ENCODE measurements around the gene SDK1.

The SDK1 gene

DNA sequence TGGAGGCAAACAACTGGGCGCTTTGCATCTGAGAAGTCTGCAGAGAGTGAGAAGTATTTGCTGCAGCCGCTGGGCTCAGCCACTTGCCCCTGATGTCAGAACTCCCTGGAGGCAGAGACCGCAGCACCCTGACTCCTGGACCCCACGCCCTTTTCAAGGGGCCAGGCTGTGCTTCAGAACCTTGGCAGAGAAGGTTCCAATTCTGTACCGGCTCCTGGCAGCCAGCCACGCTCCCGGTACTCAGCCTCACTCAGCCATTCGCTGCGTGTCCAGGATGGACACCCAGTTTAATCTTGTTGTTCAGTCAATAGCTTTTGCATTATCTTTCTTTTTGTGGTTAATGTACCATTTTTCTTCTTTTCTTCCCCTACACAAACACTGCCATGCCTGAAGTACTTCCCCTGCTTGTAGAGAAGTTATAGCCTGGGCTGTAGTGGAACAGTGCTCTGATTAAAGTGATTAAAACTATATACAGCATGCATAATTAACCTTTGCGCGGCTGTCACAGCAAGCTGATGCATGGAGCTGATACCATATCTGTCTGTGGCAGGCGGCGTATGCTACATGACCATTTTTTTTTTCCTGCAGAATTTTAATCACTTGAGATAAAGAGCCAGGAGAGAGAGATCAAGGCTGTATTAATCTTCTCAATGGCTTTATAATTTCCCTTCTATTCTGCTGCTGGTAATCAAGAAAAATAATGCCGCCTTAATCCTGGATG lies 578.5 kb downstream of the SDK1 start:
- no peak for DNase-seq (ENCODE audit: low read depth in 2 of 2)

DNA sequence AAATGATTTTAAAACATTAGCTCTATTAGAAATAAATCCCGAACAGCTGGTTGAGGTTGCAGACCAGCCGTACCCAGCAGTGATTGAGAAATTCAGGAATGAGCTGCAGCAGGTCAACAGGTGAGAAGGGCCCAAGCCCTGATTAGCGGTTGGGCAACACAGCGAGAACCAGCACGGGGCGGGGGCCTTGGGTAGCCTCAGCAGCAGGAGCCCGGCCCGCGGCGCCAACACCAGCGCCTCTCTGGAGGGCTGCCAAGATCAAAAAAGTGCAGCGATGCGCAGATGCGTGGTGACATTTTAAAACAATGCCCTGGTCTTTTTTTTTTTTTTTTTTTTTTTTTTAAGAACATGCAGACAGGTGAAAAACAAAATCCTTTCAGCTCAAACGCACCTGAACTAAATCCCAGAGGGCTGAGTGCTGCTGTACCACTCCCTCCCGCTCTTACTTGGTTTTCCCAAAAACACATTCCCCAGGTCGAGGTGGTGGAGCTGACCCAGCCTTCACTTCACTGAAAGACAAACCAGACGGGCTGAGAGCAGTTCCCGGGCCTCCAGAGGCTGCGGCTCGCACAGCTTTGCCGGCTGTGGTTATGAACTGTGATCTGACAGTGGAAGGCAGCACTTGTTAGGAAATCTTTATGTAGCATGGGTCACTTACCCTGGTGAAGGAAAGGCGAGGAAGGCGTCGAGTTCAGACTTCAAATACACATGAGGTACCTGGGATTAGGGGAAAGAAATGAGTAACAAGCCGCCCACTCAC lies 579.4 kb downstream of the SDK1 start:
- no peak for DNase-seq (ENCODE audit: low read depth in 2 of 2)

DNA sequence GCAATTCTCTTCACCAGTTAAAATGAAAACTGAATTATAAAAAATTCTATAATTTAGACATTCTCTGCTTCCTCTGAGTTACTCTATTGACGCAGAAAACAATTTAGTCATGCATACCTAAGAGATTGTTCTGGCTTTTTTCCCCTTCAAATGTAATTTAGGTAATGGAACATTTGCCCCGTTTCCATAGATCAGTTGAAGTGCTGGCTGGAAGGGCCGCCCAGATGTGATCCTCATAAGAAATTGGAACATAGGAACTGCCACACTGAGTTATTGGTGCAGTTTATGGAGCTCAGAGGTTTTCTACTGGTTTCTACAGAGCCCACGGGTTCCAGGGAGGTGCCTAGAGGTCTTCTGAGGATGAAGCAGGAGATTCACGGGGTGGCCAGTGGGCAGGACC lies 581.7 kb downstream of the SDK1 start:
- no peak for DNase-seq (ENCODE audit: low read depth in 2 of 2)

DNA sequence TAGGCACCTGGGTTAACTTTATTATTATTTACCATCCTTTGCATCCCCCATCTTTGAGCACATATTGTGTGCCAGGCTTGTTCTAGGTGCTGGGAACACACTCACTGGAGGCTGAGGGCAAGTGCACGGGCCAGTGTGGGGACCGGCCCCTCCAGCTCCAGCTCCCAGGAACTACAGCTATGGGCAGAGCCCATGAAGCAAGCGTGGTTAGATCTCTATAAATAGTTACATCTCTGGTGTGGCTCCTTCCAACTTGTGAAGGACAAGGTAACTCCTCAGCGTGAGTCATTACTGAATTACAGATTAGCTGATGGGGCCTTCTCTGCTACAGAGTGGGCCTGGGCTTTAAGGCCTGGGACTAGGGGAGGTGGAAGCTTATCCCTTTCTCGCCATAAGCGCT lies 583.5 kb downstream of the SDK1 start:
- no peak for DNase-seq (ENCODE audit: low read depth in 2 of 2)

DNA sequence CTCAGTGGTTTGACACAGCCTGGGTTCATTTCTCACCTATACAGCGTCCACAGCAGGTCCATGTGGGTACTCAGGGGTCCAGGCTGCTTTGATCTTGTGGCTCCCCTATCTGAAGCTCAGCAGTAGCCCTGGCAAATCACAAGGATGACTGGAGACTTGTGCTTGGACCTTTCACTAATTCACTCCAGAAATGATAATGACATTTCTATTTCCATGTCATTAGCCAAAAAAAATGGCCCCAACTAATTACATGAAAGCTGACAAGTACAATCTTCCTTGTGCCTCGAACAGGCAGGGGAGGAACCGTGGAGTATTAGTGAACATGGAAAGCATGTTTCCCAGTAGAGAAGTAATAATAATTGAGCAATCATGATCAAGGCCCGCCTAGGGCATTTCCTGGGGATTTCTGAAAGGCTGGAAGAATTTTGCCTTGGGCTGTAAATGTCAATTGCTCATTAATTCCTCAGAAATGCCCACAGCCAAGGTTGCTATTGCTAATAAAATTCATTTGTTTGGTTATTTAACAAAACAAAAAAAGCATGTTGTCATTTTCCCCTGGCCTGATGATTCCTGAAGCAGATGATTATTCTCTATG lies 586.1 kb downstream of the SDK1 start:
- no peak for DNase-seq (ENCODE audit: low read depth in 2 of 2)

DNA sequence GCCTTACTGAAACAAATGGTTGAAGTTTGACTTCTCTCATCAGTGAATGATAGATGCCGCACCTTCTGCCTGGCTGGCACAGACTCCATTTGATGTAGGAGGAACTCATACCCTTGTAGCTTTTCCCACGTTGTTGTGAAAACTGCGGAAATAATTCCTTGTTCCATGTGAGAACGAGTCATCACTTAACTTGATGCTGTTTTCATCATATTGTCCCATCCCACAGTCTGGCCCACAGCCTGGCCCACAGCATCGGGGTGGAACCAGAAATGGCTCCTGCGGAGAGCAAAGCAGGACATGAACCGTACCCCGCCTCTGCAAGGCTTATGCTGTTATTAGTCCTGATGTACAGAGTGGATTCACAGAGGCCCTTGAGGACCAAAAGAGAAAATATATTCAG lies 587.0 kb downstream of the SDK1 start:
- no peak for DNase-seq (ENCODE audit: low read depth in 2 of 2)

DNA sequence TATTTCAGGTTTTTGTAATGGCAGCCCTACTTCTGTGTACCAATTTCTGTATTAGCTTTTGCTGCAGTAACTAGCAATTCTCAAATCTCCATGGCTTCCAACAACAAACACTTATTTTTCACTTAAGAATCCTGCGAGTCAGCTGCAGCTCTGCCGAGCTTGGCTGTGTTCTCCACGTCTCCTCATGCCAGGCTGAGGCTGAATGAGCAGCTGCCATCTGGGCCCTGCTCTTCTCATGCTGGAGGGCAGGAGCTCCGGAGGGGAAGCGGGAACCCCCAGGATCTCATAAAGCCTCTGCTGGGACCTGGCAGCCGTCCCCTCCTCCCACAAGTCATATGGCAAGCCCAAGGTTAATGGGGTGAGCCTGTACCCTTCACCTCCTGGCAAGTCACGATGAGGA lies 591.1 kb downstream of the SDK1 start:
- DNase-seq (ENCODE audit: low read depth in 2 of 2), result no peak

DNA sequence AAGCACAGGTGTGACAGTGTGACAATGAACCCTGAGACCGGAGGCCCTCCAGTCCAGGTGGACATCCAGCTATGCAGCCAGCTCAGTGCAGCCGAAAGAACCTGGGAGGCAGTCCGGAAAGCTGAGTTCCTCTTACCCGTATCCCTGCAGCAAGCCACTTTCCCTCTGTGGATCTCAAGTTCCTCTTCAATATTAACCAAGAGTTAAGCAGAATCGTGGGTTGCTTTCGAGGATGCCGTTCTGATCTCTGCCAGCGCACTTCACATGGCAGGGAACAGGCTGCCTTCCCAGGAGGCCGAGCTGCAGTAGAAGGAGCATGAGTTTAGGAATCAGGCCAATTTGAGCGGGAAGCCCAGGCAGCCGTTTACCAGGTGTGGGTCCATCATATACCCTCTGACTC lies 591.6 kb downstream of the SDK1 start:
- no peak for DNase-seq (ENCODE audit: low read depth in 2 of 2)

DNA sequence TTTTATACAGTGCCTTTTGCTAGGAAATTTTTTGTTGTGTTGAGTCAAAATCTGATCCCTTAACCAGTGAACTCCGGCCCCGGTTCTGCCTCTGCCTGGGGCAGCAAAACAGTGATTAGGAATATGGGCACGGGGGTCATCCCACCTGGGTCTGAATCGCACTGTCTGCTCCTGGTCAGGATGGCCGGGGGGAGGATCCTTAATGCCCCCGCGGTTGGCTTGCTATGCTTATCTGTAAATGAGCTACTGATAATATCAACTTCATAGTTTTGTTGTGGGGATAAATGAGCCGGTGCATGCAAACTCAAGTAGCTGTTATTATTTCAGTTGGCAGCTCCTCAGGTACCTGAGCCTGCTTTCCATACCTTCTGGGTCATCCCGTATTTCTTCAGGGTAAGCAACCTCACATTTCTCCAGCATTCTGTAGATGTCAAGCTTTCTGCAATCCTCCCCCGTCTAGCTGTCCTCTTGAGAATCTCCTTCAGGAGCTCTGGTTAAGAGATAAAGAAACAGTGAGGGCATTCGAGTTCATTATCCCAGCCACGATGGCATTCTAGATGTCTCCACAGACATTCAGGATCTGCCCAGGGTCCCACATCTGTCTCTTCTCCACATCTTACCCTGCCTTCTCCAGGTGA lies 592.2 kb downstream of the SDK1 start:
- no peak for DNase-seq (ENCODE audit: low read depth in 2 of 2)

DNA sequence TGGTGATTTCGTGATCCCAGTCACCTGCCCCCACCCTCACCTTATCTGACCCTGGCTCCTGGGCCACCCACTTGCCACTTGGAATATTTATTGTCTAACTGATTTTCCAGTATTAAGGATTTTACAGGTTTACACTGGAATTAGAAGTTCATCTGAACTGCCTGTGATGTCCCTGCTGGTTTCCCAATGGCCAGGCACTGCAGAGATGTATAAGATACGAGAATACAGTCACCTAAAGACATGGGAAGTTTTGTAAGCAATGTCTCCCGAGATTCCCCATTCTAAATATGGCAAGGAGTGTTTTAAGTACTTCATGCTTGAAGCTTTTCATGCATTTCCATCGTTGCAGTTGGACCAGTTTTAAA lies 592.7 kb downstream of the SDK1 start:
- no peak for DNase-seq (ENCODE audit: low read depth in 2 of 2)

DNA sequence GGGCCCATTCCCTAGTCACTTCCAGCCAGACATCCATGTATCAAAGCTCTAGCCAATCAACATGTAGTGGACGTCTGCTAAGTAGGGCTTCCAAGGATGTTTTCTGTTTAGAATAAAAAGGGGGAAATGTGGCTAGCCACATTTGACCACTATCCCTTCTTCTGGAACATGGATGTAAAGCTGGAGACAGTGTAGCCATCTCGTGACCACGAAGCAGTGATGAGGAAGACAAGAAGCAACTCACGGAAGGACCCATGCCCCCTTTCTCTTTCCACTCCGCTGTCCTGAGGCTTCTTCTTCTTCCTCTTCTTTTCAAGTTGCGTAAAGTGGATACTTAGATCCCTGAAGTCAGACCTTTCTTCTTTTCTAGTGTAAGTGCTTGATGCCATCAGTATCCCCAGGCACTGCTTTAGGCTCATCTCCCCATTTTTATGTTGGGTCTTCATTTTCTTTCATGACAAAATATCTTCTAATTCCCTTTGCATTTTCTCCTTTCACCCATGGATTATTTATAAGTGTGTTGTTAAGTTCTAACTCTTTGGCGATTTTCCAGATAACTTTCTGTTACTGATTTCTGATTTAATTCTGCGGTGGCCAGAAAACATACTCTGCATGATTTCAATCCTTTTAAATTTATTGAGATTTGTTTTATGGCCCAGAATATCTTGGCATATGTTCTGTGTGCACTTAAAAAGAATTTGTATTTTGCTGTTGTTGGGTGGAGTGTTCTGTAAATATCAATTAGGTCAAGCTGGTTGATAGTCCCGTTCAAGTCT lies 594.5 kb downstream of the SDK1 start:
- no peak for DNase-seq (ENCODE audit: low read depth in 2 of 2)

DNA sequence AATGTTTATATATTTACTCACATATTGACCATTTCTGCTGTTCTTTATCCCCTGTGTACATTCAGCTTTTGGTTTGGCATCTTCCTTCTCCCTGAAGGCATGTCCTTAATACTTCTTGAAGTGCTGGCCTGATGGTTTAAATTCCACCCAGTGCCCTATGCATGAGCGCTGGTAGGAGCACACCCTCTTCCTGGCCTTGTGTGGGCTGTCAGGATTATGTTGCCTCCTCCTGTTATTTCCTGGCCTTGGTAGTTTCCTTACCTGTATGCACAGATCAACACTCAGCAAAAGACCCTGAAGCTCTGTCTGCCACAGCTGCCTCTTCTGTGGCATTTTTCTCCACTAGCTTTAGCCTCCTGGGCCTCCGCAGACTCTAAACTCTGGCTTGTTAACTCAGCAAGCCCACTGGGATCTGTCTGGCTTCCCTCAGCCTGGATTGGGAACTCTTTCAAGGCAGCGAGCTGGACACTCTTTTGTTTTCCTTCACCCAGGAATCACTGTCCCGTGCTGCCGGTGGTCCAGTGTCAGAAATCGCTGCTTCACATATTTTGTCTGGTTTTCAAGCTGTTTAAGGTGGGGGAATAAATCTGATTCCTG lies 595.2 kb downstream of the SDK1 start:
- no peak for DNase-seq (ENCODE audit: low read depth in 2 of 2)

DNA sequence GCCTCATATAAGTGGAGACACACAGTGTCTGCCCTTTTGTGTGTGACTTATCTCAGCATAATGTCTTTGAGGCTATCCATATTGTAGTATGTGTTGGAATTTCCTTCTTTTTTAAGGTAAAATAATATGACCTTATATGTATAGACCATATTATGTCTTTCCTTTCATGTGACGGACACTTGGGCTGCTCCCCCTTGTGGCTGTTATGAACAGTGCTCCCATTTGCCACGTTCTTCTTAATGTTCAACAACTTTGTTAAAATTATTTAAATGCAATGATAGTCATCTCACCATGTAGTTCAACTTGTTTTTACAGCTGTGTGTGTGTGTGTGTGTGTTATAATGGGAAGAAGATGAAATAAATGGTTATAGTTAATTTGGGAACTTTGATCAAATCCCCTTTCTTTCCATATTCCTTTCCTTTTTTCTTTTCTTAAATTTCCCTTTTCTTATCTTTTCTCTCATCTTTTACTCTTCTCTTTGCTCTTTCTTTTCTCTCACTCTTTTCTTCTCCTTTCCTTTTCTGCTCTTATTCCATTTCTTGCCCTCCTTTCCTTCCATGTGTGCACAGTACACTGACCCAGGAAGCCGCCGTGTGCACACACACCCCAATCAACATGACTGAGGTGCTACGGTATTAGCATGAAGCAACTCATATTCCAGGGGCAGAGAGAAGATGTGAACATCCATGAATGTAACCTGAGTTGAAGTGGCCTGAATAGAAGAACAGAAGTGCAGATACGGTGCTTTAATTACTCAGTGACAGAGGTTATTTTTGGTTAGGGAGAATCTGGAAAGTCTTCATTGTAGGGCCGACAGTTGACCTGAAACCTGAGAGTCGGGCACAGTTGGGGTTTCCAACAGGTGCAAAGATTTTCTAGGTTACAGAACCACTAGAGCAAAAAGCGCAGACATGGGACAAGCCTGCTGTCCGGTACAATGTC lies 596.6 kb downstream of the SDK1 start:
- peak in 1 of 2 donors; percentile 10 for DNase-seq (ENCODE audit: low read depth in 2 of 2)

DNA sequence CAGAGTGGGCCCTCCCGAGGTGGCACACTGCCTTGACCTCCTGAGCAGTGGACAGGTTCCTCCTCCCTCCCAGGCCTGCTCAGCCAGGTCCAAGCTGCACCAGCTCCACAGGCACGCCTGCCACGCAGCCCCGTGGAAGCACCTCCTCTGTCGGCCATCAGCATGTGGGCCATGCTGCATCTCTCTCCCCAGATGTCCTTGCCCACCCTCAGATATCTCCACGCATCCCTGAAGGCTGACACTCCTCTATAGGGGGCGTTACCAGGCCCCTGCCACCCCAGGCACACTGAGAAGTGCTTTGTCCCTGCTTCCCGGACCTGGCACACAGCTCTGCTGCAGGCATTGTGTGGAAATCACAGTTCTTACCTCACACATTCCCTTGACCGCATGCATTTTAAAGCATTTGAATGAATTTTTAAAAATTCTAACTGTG lies 598.5 kb downstream of the SDK1 start:
- DNase-seq (ENCODE audit: low read depth in 2 of 2), result no peak

DNA sequence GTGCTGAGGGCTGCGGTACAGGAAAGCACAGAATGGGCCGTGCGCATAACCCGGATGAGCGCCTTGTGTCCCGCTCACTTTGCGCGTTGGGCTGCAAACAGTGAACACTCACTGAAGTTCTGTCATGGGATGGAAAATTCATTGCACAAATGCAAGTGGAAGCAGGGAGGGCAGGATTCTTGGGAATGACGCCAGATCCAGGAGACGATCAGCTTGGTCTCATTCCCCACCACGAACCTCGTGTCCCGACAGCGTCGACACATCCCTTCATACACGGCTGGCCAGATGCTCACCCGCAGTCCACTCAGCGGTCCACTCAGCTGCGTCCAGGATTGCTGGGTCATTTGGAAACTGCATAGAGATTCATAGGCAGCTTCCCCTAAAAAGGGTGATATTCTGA lies 607.1 kb downstream of the SDK1 start:
- DNase-seq (ENCODE audit: low read depth in 2 of 2), result no peak

DNA sequence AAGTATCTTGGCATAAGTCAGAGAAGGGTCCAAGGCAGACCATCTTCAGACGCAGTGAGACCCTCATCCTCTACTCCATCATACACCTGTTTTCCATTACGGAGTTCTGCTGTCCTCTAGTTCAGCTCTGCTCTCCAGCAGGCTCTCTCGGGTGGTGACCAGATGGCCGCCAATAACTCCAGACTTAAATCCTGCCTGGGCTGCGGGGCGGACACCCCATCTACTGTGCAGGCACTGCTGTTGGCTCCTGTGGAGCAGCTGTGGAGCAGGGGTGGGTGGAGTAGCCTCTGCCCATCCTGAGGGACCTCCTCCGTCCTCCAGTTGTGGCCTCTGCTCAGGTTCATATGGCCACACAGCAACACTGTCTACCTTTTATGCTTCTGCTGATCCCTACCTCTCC lies 608.1 kb downstream of the SDK1 start:
- no peak for DNase-seq (ENCODE audit: low read depth in 2 of 2)

DNA sequence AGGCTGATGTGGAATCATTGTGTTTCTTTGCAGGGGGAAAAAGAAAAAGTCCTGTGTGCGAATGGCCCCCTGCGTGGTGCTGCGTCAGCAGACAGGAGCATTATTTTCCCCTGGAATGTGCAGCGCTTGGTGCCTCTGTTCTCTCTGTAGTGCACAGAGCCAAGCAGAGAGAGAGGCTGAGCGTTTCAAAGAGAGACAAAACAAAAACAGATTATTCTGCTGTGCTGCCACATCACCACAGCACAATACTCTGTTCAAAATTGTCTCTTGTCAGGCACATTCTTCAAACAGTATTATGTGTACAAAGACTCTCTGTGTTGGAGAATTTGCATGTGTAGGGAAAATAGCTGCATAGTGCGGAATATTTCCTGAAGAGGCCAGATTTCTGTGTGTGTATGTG lies 609.0 kb downstream of the SDK1 start:
- DNase-seq (ENCODE audit: low read depth in 2 of 2), result no peak

DNA sequence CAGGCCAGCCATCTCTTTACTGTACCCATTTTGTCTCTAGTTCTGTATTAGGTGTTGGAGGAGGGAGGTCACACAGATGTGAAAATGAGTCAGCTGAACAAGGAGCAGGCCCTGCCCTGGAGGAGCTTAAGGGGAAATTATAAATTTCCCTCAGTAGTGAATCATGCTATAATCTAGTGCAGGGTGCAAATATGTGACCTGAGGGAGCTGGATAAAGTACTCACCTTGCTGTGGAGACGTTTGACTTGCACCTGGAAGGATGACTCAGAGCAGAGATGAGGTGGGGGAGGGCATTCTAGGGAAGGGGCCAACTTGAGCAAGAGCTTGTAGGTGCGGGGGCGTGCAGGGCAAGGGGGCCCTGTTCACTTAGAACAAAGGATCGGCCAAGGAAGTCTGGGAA lies 610.6 kb downstream of the SDK1 start:
- DNase-seq (ENCODE audit: low read depth in 2 of 2), result no peak

DNA sequence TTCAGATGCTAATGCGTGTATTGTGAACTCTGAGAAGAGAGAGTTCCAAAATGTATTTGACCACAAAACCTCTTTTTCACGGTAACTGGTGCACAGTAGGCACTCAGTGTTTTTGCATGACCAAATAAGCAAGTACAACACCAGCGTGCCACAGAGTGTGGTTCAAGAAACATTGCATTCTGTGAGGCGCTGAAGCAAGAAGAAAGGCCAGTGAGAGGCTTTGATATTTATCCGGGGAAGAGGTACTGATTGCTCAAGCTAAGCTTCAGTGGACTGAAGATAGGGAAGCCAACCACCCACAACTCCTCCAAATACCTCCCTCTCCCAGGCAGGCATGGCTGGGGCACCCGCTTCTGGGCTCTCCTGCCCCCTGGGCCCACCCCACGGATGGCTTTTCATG lies 611.2 kb downstream of the SDK1 start:
- no peak for DNase-seq (ENCODE audit: low read depth in 2 of 2)

DNA sequence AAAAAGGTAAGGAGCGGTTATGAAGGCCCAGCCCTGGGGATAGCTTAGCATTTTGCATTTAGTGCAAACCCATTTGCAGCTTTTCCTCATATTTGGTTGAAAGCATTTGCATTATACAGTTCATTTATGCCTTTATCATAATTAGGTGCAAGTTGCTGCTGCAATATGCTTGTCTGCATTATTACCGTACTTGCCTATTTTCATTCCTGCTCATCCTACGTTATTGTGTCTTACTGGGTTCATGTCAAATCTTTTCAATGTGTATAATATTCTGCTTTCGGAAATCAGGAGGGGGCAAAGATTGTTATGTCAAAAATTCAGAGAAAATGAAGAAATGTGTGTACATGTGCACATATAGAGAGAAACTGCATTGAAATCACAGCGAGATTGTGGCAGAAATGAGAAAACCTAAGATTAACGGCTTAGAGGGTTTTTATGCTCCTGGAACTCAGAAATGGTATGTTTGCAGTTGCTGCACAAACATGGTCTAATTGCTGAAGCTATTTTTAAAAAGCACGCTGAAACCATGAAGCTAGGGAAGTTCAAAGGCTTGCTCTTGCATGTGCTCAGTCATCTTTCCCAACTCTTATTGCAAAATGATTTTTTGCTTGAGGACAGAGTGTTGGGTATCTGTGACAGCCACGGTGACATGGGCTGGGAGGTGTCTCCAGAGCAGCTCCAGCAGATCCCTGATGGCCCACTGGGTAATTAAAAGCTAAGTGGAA lies 613.2 kb downstream of the SDK1 start:
- no peak for DNase-seq (ENCODE audit: low read depth in 2 of 2)
